ENCODE results near the gene ACAD10.
"Not testable (repeated sequence)": the region's sequence is repeated elsewhere in the genome, so short reads cannot be mapped to it uniquely, and the experiment has no call there.

Gene ACAD10

DNA sequence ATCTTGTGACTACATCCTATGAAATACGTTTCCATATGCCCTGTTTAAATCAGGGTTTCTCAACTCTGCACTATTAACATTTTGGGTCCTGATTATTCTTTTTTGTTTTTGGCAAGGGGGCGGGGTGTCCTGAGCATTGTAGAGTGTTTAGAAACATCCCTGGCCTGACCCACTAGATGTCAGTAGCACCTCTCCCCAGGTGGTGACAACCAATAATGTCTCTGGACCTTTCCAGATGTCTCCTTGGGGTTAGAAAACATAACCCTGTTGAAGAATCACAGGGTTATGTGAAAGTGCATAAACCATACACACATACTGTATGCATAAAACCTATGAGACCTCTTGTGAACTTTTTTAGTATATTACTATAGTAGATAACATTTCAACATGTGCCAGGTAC lies 1.4 kb downstream of the ACAD10 start:
- no peak overlapping the region for H3K27ac ChIP-seq (ENCODE audit: low read depth, low read length, severe bottlenecking)
- 88% methylated on average over 2 of the region's 2 CpGs; no CpG with 5 or more reads in 1 of the 2 experiments for WGBS, 2 experiments (ENCODE audit: insufficient coverage in 2 of 2)
- H3K9me3 ChIP-seq (ENCODE audit: control insufficient read depth, low read length), result no peaks in the 10 kb centered on the region
- H3K4me1 ChIP-seq (ENCODE audit: control insufficient read depth, insufficient read depth, low read length, poor library complexity, severe bottlenecking), result peaks cover 6% of the 10 kb centered on the region
- H3K36me3 ChIP-seq (ENCODE audit: control insufficient read depth, insufficient read depth, low read length), result peaks cover 18% of the 10 kb centered on the region
- peak overlapping the region; percentile 93 for H3K4me3 ChIP-seq (ENCODE audit: extremely low read depth, insufficient read depth, low read length, poor library complexity, severe bottlenecking)

DNA sequence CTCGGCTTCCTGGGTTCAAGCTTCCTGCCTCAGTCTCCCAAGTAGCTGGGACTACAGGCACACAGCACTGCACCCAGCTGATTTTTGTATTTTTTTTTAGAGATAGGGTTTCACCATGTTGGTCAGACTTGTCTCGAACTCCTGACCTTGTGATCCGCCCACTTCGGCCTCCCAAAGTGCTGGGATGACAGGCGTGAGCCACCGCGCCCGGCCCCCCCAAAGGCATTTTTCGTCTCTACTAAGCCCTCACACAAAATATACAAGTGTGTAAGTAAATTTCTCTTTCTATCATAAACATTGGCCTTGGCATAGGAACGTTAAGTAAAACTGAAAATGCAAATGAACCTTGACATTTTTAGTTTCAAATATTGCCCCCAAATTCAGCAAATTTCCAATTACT lies 2.1 kb downstream of the ACAD10 start:
- Histone ChIP-seq H3K4me1 (ENCODE audit: control insufficient read depth, insufficient read depth, low read length, poor library complexity, severe bottlenecking) (peaks cover 6% of the 10 kb centered on the region), H3K9me3 (ENCODE audit: control insufficient read depth, low read length) (no peaks in the 10 kb centered on the region), H3K4me3 (ENCODE audit: extremely low read depth, insufficient read depth, low read length, poor library complexity, severe bottlenecking) (no peak overlapping the region), H3K36me3 (ENCODE audit: control insufficient read depth, insufficient read depth, low read length) (peaks cover 18% of the 10 kb centered on the region), H3K27ac (ENCODE audit: low read depth, low read length, severe bottlenecking) (no peak overlapping the region)
- 99 to 100% methylated on average over 4 to 8 of the region's 10 CpGs for WGBS, 2 experiments (ENCODE audit: insufficient coverage in 2 of 2)

DNA sequence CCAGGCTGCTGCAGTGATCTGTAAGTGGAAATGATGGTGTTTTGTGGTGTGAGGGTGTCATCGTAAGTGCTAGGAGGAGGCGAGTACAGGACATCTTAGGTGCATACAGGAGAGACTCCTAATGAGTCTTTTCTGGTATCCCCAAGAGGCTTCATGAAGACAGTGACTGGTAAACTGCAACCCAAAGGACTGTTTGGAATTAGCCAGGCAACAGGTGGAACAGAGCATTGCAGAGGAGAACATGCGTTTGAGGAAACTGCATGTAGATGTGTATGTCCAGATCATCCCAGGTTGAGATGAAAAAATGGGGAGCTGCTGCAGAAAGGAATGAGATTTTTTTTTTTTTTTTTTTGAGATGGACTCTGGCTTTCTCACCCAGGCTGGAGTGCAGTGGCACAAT lies 5.4 kb downstream of the ACAD10 start:
- no peak overlapping the region for H3K27ac ChIP-seq (ENCODE audit: low read depth, low read length, severe bottlenecking)
- no peaks in the 10 kb centered on the region for H3K9me3 ChIP-seq (ENCODE audit: control insufficient read depth, low read length)
- WGBS, 2 experiments (ENCODE audit: insufficient coverage in 2 of 2), result 92 to 96% methylated on average over 2 to 3 of the region's 3 CpGs
- peaks cover 38% of the 10 kb centered on the region for H3K36me3 ChIP-seq (ENCODE audit: control insufficient read depth, insufficient read depth, low read length)
- no peaks in the 10 kb centered on the region for H3K4me1 ChIP-seq (ENCODE audit: control insufficient read depth, insufficient read depth, low read length, poor library complexity, severe bottlenecking)
- no peak overlapping the region for H3K4me3 ChIP-seq (ENCODE audit: extremely low read depth, insufficient read depth, low read length, poor library complexity, severe bottlenecking)

DNA sequence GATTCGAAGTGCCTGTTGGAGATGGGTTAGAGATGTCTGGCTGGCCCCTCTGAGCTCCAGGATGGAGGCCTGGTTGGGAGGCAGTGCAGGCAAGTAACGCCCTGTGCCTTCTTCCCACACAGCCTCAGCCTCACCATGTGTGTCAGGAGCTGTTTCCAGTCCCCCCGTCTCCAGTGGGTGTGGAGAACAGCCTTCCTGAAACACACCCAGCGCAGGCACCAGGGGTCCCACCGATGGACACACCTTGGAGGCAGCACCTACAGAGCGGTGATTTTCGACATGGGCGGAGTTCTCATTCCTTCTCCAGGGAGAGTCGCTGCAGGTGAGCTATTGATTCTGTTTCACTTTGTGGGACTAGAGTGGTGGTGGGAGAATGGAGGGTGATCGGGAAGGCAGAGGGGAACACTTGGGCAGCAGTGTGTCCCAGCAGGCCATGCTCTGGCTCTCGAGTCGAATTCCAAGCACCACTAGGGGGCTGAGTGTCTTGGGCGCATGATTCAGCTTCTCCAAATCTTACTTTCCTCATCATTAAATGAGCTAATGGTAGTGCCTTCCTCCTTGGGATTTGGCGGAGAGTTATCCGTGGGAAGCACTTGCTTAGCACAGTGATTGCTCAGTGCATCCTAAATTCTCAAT lies 6.8 kb downstream of the ACAD10 start:
- Histone ChIP-seq H3K4me1 (ENCODE audit: control insufficient read depth, insufficient read depth, low read length, poor library complexity, severe bottlenecking) (no peaks in the 10 kb centered on the region), H3K27ac (ENCODE audit: low read depth, low read length, severe bottlenecking) (no peak overlapping the region), H3K4me3 (ENCODE audit: extremely low read depth, insufficient read depth, low read length, poor library complexity, severe bottlenecking) (no peak overlapping the region), H3K9me3 (ENCODE audit: control insufficient read depth, low read length) (no peaks in the 10 kb centered on the region), H3K36me3 (ENCODE audit: control insufficient read depth, insufficient read depth, low read length) (peaks cover 50% of the 10 kb centered on the region)
- WGBS, 2 experiments (ENCODE audit: insufficient coverage in 2 of 2), result 85 to 91% methylated on average over 11 to 14 of the region's 15 CpGs

DNA sequence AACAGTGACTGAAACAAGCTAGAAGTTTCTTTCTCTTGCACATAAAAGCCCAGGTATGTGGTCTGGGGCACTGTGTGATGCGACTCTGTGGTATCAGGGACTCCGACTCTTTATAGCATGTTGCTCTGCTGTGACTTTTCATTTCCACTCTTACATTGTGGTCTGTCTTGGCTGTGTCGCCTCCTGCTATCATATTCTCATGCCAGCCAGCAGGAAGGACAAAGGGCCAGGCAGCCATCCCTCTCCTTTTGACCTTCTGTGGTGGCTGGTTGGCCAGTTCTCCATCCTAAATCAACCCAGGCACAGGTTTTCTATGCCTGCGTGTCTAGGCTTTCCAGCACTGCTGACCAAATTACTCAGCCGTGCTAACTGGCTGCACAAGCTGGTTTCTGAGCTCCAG lies 8.0 kb downstream of the ACAD10 start:
- 96% methylated on average over 5 of the region's 5 CpGs for WGBS, 2 experiments (ENCODE audit: insufficient coverage in 2 of 2)
- Histone ChIP-seq H3K36me3 (ENCODE audit: control insufficient read depth, insufficient read depth, low read length) (peaks cover 57% of the 10 kb centered on the region), H3K4me1 (ENCODE audit: control insufficient read depth, insufficient read depth, low read length, poor library complexity, severe bottlenecking) (no peaks in the 10 kb centered on the region), H3K27ac (ENCODE audit: low read depth, low read length, severe bottlenecking) (no peak overlapping the region), H3K9me3 (ENCODE audit: control insufficient read depth, low read length) (no peaks in the 10 kb centered on the region), H3K4me3 (ENCODE audit: extremely low read depth, insufficient read depth, low read length, poor library complexity, severe bottlenecking) (no peak overlapping the region)

DNA sequence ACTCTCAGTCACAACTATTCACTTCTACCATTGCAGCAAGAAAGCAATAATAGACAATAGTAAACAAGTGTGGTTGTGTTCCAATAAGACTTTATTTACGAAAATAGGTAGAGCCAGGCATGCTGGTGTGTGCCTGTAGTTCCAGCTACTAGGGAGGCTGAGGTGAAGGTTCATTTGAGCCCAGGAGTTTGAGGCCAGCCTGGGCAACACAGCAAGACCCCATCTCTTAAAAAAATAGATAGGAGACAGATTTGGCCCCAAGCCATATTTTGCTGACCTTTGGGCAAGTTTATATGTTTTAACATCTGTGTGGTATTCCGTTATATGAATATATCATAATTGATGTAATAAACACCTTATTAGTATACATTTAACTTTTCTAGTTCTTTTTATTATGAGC lies 14.1 kb downstream of the ACAD10 start:
- Histone ChIP-seq H3K9me3 (ENCODE audit: control insufficient read depth, low read length) (no peaks in the 10 kb centered on the region), H3K27ac (ENCODE audit: low read depth, low read length, severe bottlenecking) (no peak overlapping the region), H3K4me3 (ENCODE audit: extremely low read depth, insufficient read depth, low read length, poor library complexity, severe bottlenecking) (no peak overlapping the region), H3K36me3 (ENCODE audit: control insufficient read depth, insufficient read depth, low read length) (peaks cover 69% of the 10 kb centered on the region), H3K4me1 (ENCODE audit: control insufficient read depth, insufficient read depth, low read length, poor library complexity, severe bottlenecking) (no peaks in the 10 kb centered on the region)
- 87 to 100% methylated on average over 1 of the region's 2 CpGs for WGBS, 2 experiments (ENCODE audit: insufficient coverage in 2 of 2)

DNA sequence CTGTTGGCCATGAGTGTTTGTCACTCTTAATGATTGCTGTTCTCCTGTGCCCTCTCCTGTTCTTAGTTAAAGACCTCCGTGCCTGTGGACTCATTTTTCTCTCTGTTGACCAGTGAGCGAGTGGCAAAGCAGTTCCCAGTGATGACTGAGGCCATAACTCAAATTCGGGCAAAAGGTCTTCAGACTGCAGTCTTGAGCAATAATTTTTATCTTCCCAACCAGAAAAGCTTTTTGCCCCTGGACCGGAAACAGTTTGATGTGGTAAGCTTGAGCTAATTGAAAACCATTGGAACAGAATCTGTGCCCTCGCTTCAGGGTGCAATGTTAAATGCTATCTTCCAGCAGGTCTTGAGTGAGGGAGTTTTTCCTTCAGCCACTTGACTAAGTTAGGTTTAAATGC lies 19.8 kb downstream of the ACAD10 start:
- H3K4me3 ChIP-seq (ENCODE audit: extremely low read depth, insufficient read depth, low read length, poor library complexity, severe bottlenecking), result no peak overlapping the region
- H3K9me3 ChIP-seq (ENCODE audit: control insufficient read depth, low read length), result no peaks in the 10 kb centered on the region
- peaks cover 47% of the 10 kb centered on the region for H3K36me3 ChIP-seq (ENCODE audit: control insufficient read depth, insufficient read depth, low read length)
- WGBS, 2 experiments (ENCODE audit: insufficient coverage in 2 of 2), result 90 to 98% methylated on average over 4 to 5 of the region's 5 CpGs
- H3K4me1 ChIP-seq (ENCODE audit: control insufficient read depth, insufficient read depth, low read length, poor library complexity, severe bottlenecking), result no peaks in the 10 kb centered on the region
- no peak overlapping the region for H3K27ac ChIP-seq (ENCODE audit: low read depth, low read length, severe bottlenecking)

DNA sequence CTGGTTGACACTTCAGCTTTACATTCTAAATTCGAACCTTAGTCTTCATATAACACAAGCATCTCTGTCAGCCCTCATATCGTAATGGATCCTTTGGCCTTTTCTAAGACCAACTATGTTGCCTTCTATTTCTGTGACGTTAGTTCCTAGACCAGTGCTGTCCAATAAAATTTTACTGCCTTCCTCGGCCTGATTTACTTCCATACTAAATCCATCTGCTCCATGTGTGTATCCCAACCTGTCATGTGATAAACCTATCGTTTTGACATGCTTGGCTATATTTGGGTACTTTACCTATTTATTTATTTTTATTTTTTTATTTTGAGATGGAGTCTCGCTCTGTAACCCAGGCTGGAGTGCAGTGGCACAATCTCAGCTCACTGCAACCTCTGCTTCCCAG lies 20.3 kb downstream of the ACAD10 start:
- Histone ChIP-seq H3K27ac (ENCODE audit: low read depth, low read length, severe bottlenecking) (no peak overlapping the region), H3K4me1 (ENCODE audit: control insufficient read depth, insufficient read depth, low read length, poor library complexity, severe bottlenecking) (no peaks in the 10 kb centered on the region), H3K4me3 (ENCODE audit: extremely low read depth, insufficient read depth, low read length, poor library complexity, severe bottlenecking) (no peak overlapping the region), H3K9me3 (ENCODE audit: control insufficient read depth, low read length) (no peaks in the 10 kb centered on the region), H3K36me3 (ENCODE audit: control insufficient read depth, insufficient read depth, low read length) (peaks cover 47% of the 10 kb centered on the region)
- 91 to 93% methylated on average over 4 of the region's 6 CpGs for WGBS, 2 experiments (ENCODE audit: insufficient coverage in 2 of 2)

DNA sequence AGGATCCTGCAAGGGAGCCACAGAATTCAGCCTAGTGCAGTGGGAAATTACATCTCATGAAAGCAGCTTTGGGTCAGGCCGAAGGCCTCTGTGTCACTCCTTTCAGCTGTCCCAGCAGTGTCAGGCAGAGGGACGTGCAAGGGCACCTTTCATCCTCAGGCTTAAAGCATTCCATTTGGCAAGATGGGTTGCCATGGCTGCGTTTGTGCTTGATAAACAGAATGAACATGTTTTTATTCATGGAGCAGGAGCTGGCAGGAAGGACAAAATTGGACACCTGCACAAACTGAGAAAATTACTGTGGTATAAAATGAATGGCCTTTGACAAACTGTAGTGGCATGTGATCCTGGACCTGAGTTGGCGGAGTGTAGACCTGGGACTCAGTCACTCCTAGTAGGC lies 29.4 kb downstream of the ACAD10 start:
- H3K27ac ChIP-seq (ENCODE audit: low read depth, low read length, severe bottlenecking), result no peak overlapping the region
- no peaks in the 10 kb centered on the region for H3K9me3 ChIP-seq (ENCODE audit: control insufficient read depth, low read length)
- H3K4me1 ChIP-seq (ENCODE audit: control insufficient read depth, insufficient read depth, low read length, poor library complexity, severe bottlenecking), result no peaks in the 10 kb centered on the region
- peaks cover 71% of the 10 kb centered on the region for H3K36me3 ChIP-seq (ENCODE audit: control insufficient read depth, insufficient read depth, low read length)
- 92 to 95% methylated on average over 4 of the region's 4 CpGs for WGBS, 2 experiments (ENCODE audit: insufficient coverage in 2 of 2)
- no peak overlapping the region for H3K4me3 ChIP-seq (ENCODE audit: extremely low read depth, insufficient read depth, low read length, poor library complexity, severe bottlenecking)

DNA sequence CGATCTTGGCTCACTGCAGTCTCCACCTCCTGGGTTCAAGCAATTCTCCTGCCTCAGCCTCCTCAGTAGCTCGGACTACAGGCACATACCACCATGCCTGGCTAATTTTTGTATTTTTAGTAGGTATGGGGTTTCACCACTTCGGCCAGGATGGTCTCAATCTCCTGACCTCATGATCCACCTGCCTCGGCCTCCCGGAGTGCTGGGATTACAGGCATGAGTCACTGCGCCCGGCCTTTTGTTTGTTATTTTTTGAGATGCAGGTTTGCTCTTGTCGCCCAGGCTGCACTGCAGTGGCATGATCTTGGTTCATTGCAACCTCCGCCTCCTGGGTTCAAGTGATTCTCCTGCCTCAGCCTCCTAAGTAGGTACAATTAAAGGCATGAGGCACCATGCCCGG lies 33.5 kb downstream of the ACAD10 start:
- not testable (repeated sequence) for H3K4me3 ChIP-seq (ENCODE audit: extremely low read depth, insufficient read depth, low read length, poor library complexity, severe bottlenecking); H3K27ac ChIP-seq (ENCODE audit: low read depth, low read length, severe bottlenecking); H3K9me3 ChIP-seq (ENCODE audit: control insufficient read depth, low read length); H3K4me1 ChIP-seq (ENCODE audit: control insufficient read depth, insufficient read depth, low read length, poor library complexity, severe bottlenecking)
- H3K36me3 ChIP-seq (ENCODE audit: control insufficient read depth, insufficient read depth, low read length), result peaks cover 66% of the 10 kb centered on the region
- WGBS, 2 experiments (ENCODE audit: insufficient coverage in 2 of 2), result 94 to 100% methylated on average over 6 to 7 of the region's 10 CpGs

DNA sequence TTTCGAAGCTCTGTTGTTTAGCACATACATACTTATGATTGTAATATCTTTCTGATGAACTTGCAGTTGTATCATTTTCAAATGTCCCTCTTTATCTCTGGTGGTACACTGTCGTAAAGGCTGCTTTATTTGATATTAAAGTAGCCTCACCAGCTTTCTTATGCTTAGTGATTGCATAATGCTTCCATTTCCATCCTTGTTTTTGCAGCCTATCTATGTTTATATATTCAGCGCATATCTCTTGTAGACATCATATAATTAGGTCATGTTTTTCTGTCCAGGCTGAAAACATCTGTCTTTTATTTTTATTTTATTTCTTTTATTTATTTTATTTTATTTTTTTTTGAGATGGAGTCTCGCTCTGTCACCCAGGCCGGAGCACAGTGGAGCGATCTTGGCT lies 34.6 kb downstream of the ACAD10 start:
- Histone ChIP-seq H3K27ac (ENCODE audit: low read depth, low read length, severe bottlenecking) (no peak overlapping the region), H3K9me3 (ENCODE audit: control insufficient read depth, low read length) (no peaks in the 10 kb centered on the region), H3K36me3 (ENCODE audit: control insufficient read depth, insufficient read depth, low read length) (peaks cover 64% of the 10 kb centered on the region), H3K4me3 (ENCODE audit: extremely low read depth, insufficient read depth, low read length, poor library complexity, severe bottlenecking) (no peak overlapping the region), H3K4me1 (ENCODE audit: control insufficient read depth, insufficient read depth, low read length, poor library complexity, severe bottlenecking) (no peaks in the 10 kb centered on the region)
- WGBS, 2 experiments (ENCODE audit: insufficient coverage in 2 of 2), result 94 to 100% methylated on average over 3 of the region's 6 CpGs
